GM12874 (cell line): ENCODE measurements around the gene TNFRSF21.

Source experiments
- CTCF ChIP-seq: IDR thresholded peaks from 2 replicates; pipeline ENCODE4 v1.5.1; 2011; ENCODE audit warnings: low read depth, mild to moderate bottlenecking, control low read depth, low read length, moderate library complexity; ENCODE audit not compliant: insufficient read depth

TNFRSF21 gene

GRCh38 chr6:47294990-47295389 lies 14.7 kb downstream of the TNFRSF21 start:
- no peak for TF ChIP-seq CTCF

GRCh38 chr6:47292944-47293343 lies 16.8 kb downstream of the TNFRSF21 start:
- no peak for TF ChIP-seq CTCF

DNA sequence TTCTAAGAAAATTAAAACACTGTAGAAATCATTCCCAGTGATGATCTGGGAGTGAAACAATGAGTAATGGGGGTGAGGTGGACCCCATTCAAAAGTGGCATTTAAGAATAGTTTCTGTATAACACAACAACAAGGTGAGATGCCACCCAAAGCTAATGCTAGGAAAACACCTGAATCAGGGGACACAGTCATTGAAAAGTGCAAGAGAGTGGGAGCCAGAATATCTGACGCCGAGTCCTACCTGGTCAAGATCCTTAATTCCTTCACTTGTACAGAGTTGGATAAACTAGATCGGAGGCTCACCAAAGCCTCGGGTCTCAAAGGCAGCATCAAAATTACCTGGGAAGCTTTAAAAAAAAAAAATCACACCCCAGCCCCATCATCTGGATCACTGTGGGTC lies 17.7 kb downstream of the TNFRSF21 start:
- no peak for TF ChIP-seq CTCF

DNA sequence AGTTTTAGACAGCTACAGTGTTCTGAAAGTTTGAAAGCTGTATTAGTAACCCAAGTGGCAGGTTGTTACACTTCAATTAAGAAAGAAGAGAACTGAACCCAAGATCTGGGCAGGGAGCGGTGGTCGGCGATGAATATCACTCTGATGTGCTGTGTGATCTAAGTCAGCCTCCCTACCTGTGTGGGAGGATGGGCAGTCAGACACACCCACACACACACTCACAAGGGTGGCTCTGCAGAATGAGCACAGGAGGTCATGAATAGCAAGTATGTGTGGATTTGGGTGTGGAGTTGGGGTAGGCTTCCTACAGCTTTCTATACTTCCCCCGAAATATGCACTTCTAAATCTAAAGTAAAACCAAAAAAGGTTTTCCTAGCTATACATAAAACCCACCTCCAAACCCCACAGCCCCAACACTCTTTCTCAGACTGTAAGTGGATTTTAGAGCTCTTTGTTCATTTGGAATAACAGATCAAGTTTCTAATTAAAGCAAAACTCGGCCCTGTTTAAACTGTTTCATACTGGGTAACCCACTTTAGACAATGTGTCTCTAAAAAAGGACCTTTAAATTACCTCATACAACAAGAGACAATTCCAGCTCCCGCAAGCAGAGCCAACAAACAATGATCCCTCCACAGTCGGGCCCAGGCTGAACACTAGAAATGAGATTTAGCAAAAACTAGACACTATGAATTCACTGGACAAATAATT lies 19.4 kb downstream of the TNFRSF21 start:
- TF ChIP-seq CTCF: no peak

DNA sequence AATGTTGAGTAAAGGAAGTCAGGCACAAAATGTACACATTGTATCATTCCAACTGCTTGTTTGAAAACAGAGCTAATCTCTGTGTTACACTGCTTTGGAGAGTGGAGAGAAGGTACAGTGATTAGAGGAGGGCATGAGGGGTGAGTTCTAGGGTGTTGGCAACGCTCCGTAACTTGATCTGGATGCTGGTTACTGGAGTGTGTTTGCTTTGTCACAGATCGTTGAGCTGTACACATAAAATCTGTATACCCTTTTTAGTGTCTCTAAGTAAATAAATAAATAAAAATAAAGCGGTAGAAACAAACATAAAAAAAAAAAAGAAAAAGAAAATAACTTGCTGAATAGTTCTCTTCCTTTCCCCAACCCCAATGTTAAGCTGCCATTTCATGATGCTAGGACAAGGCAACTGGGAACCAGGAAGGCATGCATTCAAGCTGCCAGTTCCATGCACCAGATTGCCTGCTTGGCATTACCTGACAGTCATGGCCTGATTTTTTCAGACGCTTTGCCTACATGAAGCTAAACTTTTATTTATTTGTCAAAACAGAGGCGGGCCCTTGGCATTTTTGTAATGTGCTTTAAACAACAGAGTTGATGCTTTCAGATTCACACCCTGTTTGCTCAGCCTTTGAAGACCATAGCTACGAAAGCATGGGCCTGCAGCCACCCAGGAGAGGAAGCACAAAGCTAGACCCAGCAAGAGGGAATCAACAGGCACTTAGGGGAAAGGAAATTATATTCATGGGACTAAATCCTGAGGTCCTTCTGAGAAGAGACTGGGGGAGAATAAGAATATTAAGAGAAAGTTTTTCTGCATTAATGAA lies 21.2 kb downstream of the TNFRSF21 start:
- no peak for TF ChIP-seq CTCF

- no peak for TF ChIP-seq CTCF
These were observed 23.4 kb downstream of the TNFRSF21 start for GRCh38 chr6:47286301-47286700.

GRCh38 chr6:47283993-47284392 lies 25.7 kb downstream of the TNFRSF21 start:
- no peak for TF ChIP-seq CTCF
